HG03280 (cell line): ENCODE data around the gene HOXA13.

ENCODE experiments used
- ATAC-seq: cut with Tn5 transposase; IDR thresholded peaks from one replicate; pipeline ENCODE4 v1.9.1; 2021; ENCODE audit warnings: mild to moderate bottlenecking, moderate library complexity; ENCODE audit not compliant: unreplicated experiment

HOXA13 gene

GRCh38 chr7:27199849-27200760, at the start of gene HOXA13:
TSS of gene HOXA13 (minus strand) at chr7:27200091. CDS start at chr7:27200077, 14 bp downstream.
- ATAC-seq = peak; percentile 48

DNA sequence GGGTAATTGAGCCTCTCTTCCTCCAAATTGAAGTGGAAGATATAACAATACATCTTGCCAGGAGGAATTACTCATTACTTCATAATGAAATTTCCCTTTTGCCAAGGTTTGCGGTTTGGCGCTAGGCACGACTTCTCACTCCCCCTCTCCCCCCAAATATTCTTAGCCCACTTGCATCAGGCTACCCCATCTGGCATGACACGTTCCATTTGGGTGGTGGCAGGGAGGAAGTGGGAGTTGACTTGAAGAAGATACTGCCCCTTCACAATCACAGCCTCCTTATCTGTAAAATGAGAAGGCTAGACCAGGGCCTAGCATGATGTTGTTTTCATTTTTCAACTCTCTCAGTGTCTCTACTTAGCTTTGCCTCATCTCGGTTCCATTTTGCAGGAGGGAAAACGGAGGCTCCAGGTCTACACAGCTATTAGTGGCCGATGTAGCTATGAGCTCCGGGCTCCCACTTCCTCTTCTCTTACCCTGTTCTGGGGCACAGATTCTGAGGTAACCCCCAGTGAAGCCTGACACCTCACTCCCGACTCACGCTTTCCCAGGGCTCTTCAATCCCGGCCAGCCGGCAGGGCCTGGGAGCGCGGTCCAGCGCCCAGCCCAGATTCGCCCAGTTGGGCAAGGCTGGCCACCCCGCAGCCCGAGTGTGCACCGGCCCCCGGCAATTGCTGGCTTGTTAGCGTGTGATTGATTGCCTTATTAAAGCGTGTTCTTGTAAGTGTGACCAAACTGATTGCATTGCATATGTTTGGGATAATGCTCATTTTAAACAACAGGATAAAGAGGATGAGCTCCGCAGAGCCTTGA, 49.2 kb upstream of the HOXA13 start:
- no peak for ATAC-seq

GRCh38 chr7:27248427-27248806, 48.5 kb upstream of the HOXA13 start:
- no peak for ATAC-seq

DNA sequence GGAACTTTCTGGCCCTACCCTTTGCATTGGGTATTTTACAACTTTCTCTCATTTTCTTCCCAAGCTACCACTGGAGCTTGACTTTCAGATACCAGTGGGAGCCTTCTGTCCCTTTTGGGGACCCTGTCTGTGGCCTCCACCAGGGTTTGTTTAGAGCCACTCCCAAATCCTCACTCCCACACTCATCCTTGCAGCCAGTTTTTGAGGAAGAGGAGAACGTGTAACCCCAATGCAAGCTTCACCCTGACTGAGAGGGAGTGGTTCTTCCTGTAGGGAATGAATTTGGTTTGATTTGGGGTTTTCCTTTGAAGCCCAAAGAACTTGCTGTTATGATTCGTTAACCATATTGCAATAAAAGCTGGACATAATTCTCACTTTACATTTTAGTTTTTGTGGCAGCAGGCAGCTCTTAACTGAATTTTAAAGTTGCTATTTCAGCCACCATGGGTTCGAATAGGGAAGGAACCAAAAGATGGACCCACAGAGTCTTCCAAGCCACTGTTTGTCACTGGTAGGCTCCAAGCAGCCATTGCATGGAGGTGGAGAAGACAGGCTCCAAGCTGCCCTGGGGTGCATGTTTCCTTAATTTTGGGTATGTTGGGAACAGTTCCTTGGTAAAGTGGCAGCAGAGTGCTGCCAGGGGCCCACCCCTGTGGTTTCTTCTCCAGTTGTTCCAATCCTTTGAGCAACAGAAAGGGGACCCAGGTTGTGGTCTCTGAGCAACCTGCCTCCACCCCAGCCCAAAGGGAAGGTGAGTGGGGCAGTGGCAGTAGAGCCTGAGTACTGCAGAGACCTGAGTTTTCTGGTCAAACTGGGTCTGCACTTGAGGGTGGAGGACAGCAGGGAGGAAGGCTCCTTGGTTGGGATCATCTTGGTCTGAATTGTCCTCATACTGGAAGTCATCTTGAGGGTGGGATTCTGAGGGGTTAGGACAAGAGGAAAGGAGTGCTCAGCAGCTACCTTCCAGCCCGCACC, 47.8 kb upstream of the HOXA13 start:
- no peak for ATAC-seq

DNA sequence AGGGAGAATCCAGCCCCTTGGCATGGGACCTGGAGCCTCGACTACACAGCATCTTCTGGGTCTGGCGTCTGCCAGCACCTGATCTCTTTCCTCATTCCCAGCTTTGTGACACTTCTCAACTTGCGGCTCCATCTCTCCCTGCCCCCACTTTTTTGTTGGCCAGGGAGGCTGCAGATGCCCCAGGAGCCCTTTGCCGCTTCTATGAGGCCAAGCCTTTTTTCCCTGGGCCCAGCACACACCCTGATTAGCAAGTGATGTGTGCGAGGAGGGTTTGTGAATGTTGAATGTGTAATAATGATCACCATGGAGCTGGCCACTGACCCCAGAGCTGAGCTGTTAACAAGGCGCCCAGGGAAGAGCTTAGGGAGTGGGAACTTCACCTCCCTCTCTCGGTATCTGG, 47.1 kb upstream of the HOXA13 start:
- no peak for ATAC-seq

GRCh38 chr7:27245798-27246691, 46.2 kb upstream of the HOXA13 start:
- ATAC-seq = no peak

DNA sequence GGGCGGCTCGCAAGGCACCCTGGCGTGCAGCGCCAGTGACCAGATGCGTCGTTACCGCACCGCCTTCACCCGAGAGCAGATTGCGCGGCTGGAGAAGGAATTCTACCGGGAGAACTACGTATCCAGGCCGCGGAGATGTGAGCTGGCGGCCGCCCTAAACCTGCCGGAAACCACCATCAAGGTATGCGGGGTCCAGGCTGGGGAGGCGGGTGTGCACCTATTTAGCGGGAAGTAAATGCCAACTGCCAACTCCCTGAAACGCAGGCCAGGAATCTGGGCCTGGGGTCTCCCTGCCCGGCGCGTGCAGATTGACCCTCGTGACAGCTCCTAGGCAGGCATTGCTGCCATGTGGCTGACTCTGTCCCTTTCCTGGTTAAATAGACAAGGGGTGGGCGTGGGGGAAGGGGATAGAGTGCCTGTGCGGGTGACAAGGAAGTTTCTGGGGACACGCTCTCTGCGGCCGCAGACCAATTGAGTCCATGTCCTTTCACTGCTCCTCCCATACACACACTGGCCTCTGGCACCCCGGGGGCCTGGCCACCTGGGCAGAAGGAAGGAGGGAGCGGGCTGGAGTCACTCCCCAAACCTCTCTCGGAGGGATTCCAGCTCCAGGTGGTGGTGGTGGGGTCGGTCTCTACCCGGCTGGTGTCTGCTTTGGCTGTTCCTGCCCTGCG, 45.4 kb upstream of the HOXA13 start:
- ATAC-seq = no peak

DNA sequence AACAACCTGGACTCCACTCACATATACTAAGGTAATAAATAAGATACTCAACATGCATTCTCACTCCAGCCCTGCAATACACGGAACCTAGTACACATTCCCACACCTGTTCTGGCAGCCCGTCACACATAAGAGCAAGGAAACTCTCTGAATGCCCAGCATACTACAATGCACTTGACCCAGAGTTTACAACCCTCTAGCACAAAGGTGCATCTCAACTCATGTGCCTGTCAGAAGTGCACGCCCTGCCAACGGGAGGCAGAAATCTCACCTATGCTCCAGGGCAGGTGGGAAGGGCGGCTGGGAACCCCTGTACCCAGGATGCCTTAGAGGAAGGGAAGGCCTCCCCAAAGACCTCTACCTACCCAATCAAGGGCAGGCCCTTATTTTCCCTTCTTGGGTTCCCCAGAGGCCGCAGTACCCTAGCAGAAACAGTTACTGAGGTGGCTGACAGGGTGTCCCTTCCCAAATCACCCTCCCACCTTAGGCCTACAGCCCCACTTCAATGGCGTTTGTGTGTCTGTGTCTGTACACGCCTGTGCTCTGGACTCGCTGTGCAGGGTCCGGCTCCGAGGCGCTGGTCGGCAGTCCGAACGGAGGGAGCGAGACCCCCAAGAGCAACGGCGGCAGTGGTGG, 44.7 kb upstream of the HOXA13 start:
- ATAC-seq = no peak

DNA sequence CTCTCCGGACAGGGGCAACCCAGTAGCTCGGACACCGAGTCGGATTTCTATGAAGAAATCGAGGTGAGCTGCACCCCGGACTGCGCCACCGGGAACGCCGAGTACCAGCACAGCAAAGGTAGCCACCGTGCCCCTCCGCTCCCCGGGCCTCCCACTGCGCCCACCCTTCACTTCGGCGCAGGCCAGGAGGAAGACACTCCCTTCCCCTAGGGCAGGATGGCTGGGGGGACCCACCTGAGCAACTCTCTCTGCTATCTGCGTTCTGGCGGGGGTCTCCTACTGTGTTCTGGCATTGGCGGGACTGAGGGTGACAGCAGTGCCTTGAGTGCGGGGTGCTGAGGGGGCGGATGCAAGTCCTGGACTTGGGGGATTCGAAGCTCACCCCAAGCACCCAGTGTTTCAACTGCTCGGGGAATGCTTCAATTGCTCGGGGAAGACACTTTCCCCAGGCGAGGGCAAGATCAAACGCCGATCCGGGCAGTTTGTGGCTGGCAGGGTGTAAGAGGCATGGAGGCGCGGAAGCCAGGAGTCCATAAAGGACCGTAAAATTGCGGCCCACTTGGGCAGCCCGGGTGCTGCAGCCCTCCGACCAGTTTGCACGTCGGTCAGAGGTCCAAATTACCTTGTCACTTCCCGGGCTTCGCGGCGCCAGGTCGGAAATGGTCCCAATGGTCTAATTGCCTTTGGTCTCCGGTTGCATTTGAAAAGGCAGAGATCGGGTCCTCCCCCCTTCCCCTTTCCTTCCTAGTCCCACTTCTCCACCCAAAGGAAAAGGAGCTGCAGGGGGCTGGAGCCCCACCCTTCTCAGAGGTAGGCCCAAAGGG, 43.7 kb upstream of the HOXA13 start:
- ATAC-seq = no peak

GRCh38 chr7:27242555-27243339, 42.9 kb upstream of the HOXA13 start, which contains the start of gene EVX1:
TSS of gene EVX1 (plus strand) at chr7:27242802. CDS start at chr7:27243031, 229 bp downstream.
- ATAC-seq = no peak

GRCh38 chr7:27242154-27242553, 42.3 kb upstream of the HOXA13 start:
- ATAC-seq = no peak

- ATAC-seq = no peak
Measured at GRCh38 chr7:27241189-27242056, 41.5 kb upstream of the HOXA13 start.

GRCh38 chr7:27240015-27240731, 40.3 kb upstream of the HOXA13 start:
- ATAC-seq = no peak

- no peak for ATAC-seq
Measured at GRCh38 chr7:27239387-27240014, 39.6 kb upstream of the HOXA13 start.

- no peak for ATAC-seq
Measured at GRCh38 chr7:27238979-27239386, 39.1 kb upstream of the HOXA13 start.
